HL-60 (cell line): ENCODE measurements around the gene FAM47E.

Experiments
- CTCF ChIP-seq: IDR thresholded peaks from one replicate; pipeline ENCODE4 v1.5.1; 2011; ENCODE audit warnings: low read length, control low read depth, inconsistent platforms; ENCODE audit not compliant: insufficient read depth
- GABPA ChIP-seq: IDR thresholded peaks from 2 replicates; pipeline ENCODE4 v1.6.1; 2012; ENCODE audit warnings: low read depth
- POLR2AphosphoS5 ChIP-seq: IDR thresholded peaks from 2 replicates; pipeline ENCODE4 v1.6.1; 2012; ENCODE audit warnings: low read depth
- SPI1 ChIP-seq: IDR thresholded peaks from 2 replicates; pipeline ENCODE4 v1.6.1; 2012; ENCODE audit warnings: low read depth, mild to moderate bottlenecking, borderline replicate concordance
- TF ChIP-seq, protein P1 (sequence below): IDR thresholded peaks from 2 replicates; pipeline ENCODE4 v1.6.1; 2012; ENCODE audit warnings: low read depth; ENCODE audit not compliant: insufficient replicate concordance

- TF ChIP-seq CTCF (no peak), POLR2AphosphoS5 (no peak), SPI1 (no peak), GABPA (no peak)
- TF ChIP-seq, protein P1, sequence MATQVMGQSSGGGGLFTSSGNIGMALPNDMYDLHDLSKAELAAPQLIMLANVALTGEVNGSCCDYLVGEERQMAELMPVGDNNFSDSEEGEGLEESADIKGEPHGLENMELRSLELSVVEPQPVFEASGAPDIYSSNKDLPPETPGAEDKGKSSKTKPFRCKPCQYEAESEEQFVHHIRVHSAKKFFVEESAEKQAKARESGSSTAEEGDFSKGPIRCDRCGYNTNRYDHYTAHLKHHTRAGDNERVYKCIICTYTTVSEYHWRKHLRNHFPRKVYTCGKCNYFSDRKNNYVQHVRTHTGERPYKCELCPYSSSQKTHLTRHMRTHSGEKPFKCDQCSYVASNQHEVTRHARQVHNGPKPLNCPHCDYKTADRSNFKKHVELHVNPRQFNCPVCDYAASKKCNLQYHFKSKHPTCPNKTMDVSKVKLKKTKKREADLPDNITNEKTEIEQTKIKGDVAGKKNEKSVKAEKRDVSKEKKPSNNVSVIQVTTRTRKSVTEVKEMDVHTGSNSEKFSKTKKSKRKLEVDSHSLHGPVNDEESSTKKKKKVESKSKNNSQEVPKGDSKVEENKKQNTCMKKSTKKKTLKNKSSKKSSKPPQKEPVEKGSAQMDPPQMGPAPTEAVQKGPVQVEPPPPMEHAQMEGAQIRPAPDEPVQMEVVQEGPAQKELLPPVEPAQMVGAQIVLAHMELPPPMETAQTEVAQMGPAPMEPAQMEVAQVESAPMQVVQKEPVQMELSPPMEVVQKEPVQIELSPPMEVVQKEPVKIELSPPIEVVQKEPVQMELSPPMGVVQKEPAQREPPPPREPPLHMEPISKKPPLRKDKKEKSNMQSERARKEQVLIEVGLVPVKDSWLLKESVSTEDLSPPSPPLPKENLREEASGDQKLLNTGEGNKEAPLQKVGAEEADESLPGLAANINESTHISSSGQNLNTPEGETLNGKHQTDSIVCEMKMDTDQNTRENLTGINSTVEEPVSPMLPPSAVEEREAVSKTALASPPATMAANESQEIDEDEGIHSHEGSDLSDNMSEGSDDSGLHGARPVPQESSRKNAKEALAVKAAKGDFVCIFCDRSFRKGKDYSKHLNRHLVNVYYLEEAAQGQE, result no peak
These were observed 62.0 kb downstream of the FAM47E start for GRCh38 chr4:76313547-76313946.
